PC-9 (cell line): ENCODE data around the gene P4HB. TPM values are rescaled to one million over a fixed set of nuclear protein-coding genes. Genes with fewer than 3 reads are reported as not detected.

Experiments used
- BruUV-seq: library from RNA; stranded (reverse); fragments of 400-500 nt; replicated peaks from 2 replicates; lab custom pipeline; 2021; lab: Mats Ljungman, UMichigan
- CTCF ChIA-PET: fragments of 300-600 bp; sonication (Branson Sonifier 250); formaldehyde crosslinking; loops from one replicate; lab custom pipeline; 2022; ENCODE audit warnings: antibody characterized with exemption; lab: Charles Lee
- POLR2A ChIA-PET: fragments of 300-600 bp; sonication (Branson Sonifier 250); formaldehyde crosslinking; loops from one replicate; lab custom pipeline; 2022; ENCODE audit warnings: antibody characterized with exemption; ENCODE audit not compliant: unreplicated experiment; lab: Charles Lee
- DNase-seq, 2 experiments: peaks; one replicate each; pipeline versions ENCODE4 v3.0.0 to v3.0.0-alpha.2; 2015 to 2022; ENCODE audit warnings: mixed read lengths in 1 of 2
- H2AFZ ChIP-seq: fragments of 200-600 bp; sonication (generic); 2 replicates; pipeline ENCODE4 v1.8.1; 2017; ENCODE audit warnings: antibody characterized with exemption
- H3F3A ChIP-seq: fragments of 200-600 bp; sonication (generic); 2 replicates; pipeline ENCODE4 v1.8.1; 2017; ENCODE audit warnings: antibody characterized with exemption, mild to moderate bottlenecking, low read depth; ENCODE audit not compliant: insufficient read depth
- H3K27ac ChIP-seq: fragments of 200-600 bp; sonication (generic); 2 replicates; pipeline ENCODE4 v1.6.1; 2016; ENCODE audit warnings: mixed run types
- H3K27me3 ChIP-seq: fragments of 200-600 bp; sonication (generic); 2 replicates; pipeline ENCODE4 v1.6.1; 2016; ENCODE audit warnings: low read depth, mixed run types; ENCODE audit not compliant: insufficient read depth
- H3K36me3 ChIP-seq: fragments of 200-600 bp; sonication (generic); 2 replicates; pipeline ENCODE4 v1.6.1; 2016; ENCODE audit warnings: low read depth, mixed run types
- H3K4me1 ChIP-seq: fragments of 200-600 bp; sonication (generic); replicated peaks from 2 replicates; pipeline ENCODE4 v1.6.1; 2016; ENCODE audit warnings: mixed run types; ENCODE audit not compliant: insufficient read depth
- H3K4me2 ChIP-seq: fragments of 200-600 bp; sonication (generic); 2 replicates; pipeline ENCODE4 v1.6.1; 2017; ENCODE audit warnings: mixed run types
- H3K4me3 ChIP-seq: fragments of 200-600 bp; sonication (generic); 2 replicates; pipeline ENCODE4 v1.6.1; 2016; ENCODE audit warnings: mixed run types
- H3K79me2 ChIP-seq: fragments of 200-600 bp; sonication (generic); 2 replicates; pipeline ENCODE4 v1.6.1; 2017; ENCODE audit warnings: low read depth, mixed run types
- H3K9me2 ChIP-seq: fragments of 200-600 bp; sonication (generic); 2 replicates; pipeline ENCODE4 v1.8.1; 2017; ENCODE audit warnings: mild to moderate bottlenecking; ENCODE audit not compliant: insufficient read depth
- H3K9me3 ChIP-seq: fragments of 200-600 bp; sonication (generic); 2 replicates; pipeline ENCODE4 v1.8.1; 2016; ENCODE audit warnings: low read depth; ENCODE audit not compliant: insufficient read depth
- H4K20me1 ChIP-seq: fragments of 200-600 bp; sonication (generic); 2 replicates; pipeline ENCODE4 v1.8.1; 2017; ENCODE audit not compliant: insufficient read depth
- CTCF ChIP-seq: fragments of 200-600 bp; sonication (generic); conservative IDR thresholded peaks from 2 replicates; pipeline ENCODE4 v1.6.1; 2017; ENCODE audit warnings: mixed run types, antibody characterized with exemption, mild to moderate bottlenecking, moderate library complexity
- EZH2 ChIP-seq: fragments of 200-600 bp; sonication (generic); IDR thresholded peaks from 2 replicates; pipeline ENCODE4 v1.8.0; 2017; ENCODE audit warnings: antibody characterized with exemption, low read depth
- intact Hi-C: fragments of 100-400 bp; cut with micrococcal nuclease; formaldehyde crosslinking; loops from one replicate; pipeline ENCODE4 v1.10.0; 2022; ENCODE audit not compliant: unreplicated experiment
- total RNA-seq: library from RNA; stranded (reverse); gene quantifications from 2 replicates; pipeline ENCODE4 v1.2.3, GENCODE V29; 2021

P4HB gene
- total RNA-seq, 1 experiment from 2014 or later: 636 TPM

GRCh38 chr17:81834831-81835267 is 25.5 kb downstream of the P4HB start, which contains the start of gene PPP1R27:
TSS of gene PPP1R27 (minus strand) at chr17:81835050. CDS start at chr17:81834953, 97 bp downstream.
- H3K27ac ChIP-seq: peak within 1 kb of the TSS; percentile 68; the same call in 1 of the 2 replicates
- intact Hi-C loops: no loop called here
- H3K27me3 ChIP-seq: no peaks in the 10 kb centered on the region
- ChIA-PET CTCF (no interaction called here), POLR2A (no interaction called here)
- H3K4me2 ChIP-seq: peak within 1 kb of the TSS; percentile 83
- H4K20me1 ChIP-seq: no peaks in the 10 kb centered on the region
- no peaks in the 10 kb centered on the region for H3K4me1 ChIP-seq
- no peak for DNase-seq
- H3K9me3 ChIP-seq: no peaks in the 10 kb centered on the region
- TF ChIP-seq EZH2: no peak
- no peak for TF ChIP-seq CTCF
- no TSS peak for BruUV-seq
- peak within 1 kb of the TSS; percentile 81 for H3K4me3 ChIP-seq
- peaks cover 6% of the 10 kb centered on the region for H3K79me2 ChIP-seq
- H2AFZ ChIP-seq: peak within 1 kb of the TSS; percentile 89
- no peaks in the 10 kb centered on the region for H3K9me2 ChIP-seq
- H3F3A ChIP-seq: peaks cover 4% of the 10 kb centered on the region; the same call in 1 of the 2 replicates
- H3K36me3 ChIP-seq: no peaks in the 10 kb centered on the region

- peaks cover 4% of the 10 kb centered on the region; the same call in 1 of the 2 replicates for H3F3A ChIP-seq
- intact Hi-C loops: loop anchor here (1.0 kb wide), 1 partner anchor 26 kb away; the partner anchor contains the start of gene P4HB
- peak overlapping the region; percentile 68 for H3K27ac ChIP-seq
- no peaks in the 10 kb centered on the region for H3K9me3 ChIP-seq
- no peaks in the 10 kb centered on the region for H3K36me3 ChIP-seq
- CTCF ChIA-PET: no interaction called here
- no peaks in the 10 kb centered on the region for H3K4me1 ChIP-seq
- no peaks in the 10 kb centered on the region for H3K9me2 ChIP-seq
- POLR2A ChIA-PET: no interaction called here
- TSS peak; percentile 69 for BruUV-seq
- H4K20me1 ChIP-seq: no peaks in the 10 kb centered on the region
- no peaks in the 10 kb centered on the region for H3K27me3 ChIP-seq
- H3K4me3 ChIP-seq: peak overlapping the region; percentile 81
- peak overlapping the region; percentile 83 for H3K4me2 ChIP-seq
- TF ChIP-seq EZH2 (no peak), CTCF (no peak)
- peak overlapping the region; percentile 89 for H2AFZ ChIP-seq
- DNase-seq: no peak
- peaks cover 6% of the 10 kb centered on the region for H3K79me2 ChIP-seq
Observed at GRCh38 chr17:81833921-81834830, 26.2 kb downstream of the P4HB start.

- H3K4me3 ChIP-seq: peak within 1 kb of the TSS; percentile 81
- ChIA-PET POLR2A (interaction anchor here (0.5 to 1.1 kb wide), 3 partner anchors 16 to 169 kb away, joined by 6 to 7 read pairs (median 6); no protein-coding TSS in a partner anchor), CTCF (no interaction called here)
- H3K79me2 ChIP-seq: peaks cover 6% of the 10 kb centered on the region
- H3K27ac ChIP-seq: peak within 1 kb of the TSS; percentile 68
- H2AFZ ChIP-seq: peak within 1 kb of the TSS; percentile 89
- H3K4me2 ChIP-seq: peak within 1 kb of the TSS; percentile 83
- no peak for TF ChIP-seq CTCF
- TF ChIP-seq EZH2: no peak
- no TSS peak for BruUV-seq
- no peaks in the 10 kb centered on the region for H3K27me3 ChIP-seq
- no peaks in the 10 kb centered on the region for H3K4me1 ChIP-seq
- DNase-seq: peak; percentile 75 to 98
- H3K9me3 ChIP-seq: no peaks in the 10 kb centered on the region
- H3F3A ChIP-seq: peaks cover 4% of the 10 kb centered on the region; the same call in 1 of the 2 replicates
- no peaks in the 10 kb centered on the region for H3K9me2 ChIP-seq
- no peaks in the 10 kb centered on the region for H4K20me1 ChIP-seq
- intact Hi-C loops: loop anchor here (1.0 kb wide), 1 partner anchor 27 kb away; the partner anchor contains the start of gene P4HB
- H3K36me3 ChIP-seq: no peaks in the 10 kb centered on the region
Observed at GRCh38 chr17:81833160-81833920, 27.0 kb downstream of the P4HB start, which contains the start of gene MCRIP1. TSS of gene MCRIP1 (minus strand) at chr17:81833291. CDS start at chr17:81824506, 8,785 bp downstream.
